ENCODE results near the gene RAB35. TPM values are rescaled to one million over a fixed set of nuclear protein-coding genes. Genes with fewer than 3 reads are reported as not detected.

RAB35 gene
- total and polyA plus RNA-seq, 7 donors = 17.5 to 43.0 (median 24.6) TPM

GRCh38 chr12:120138366-120138765 is 21.8 kb upstream of the RAB35 start:
- peaks cover 72 to 100% (median 93%) of the 10 kb centered on the region in 4 donors for H3K36me3 ChIP-seq
- WGBS, 2 donors = 96% methylated on average over 9 of the region's 9 CpGs
- TF ChIP-seq CTCF (IDR thresholded peaks at IDR 0.05) (no peak), EP300 (IDR thresholded peaks at IDR 0.05) (no peak), POLR2A (IDR thresholded peaks at IDR 0.05) (no peak), POLR2AphosphoS5 (IDR thresholded peaks at IDR 0.05) (no peak)

GRCh38 chr12:120137833-120138232 is 21.3 kb upstream of the RAB35 start:
- H3K9me3 ChIP-seq = no peaks in the 10 kb centered on the region
- H3K4me3 ChIP-seq = no peak overlapping the region
- peaks cover 0 to 6% (median 0%) of the 10 kb centered on the region in 4 donors for H3K4me1 ChIP-seq
- 89 to 95% methylated on average over 11 of the region's 11 CpGs for WGBS, 2 donors
- H3K27me3 ChIP-seq = no peaks in the 10 kb centered on the region
- no peak for TF ChIP-seq POLR2A (IDR thresholded peaks at IDR 0.05)
- no peak for TF ChIP-seq POLR2AphosphoS5 (IDR thresholded peaks at IDR 0.05)
- TF ChIP-seq EP300 (IDR thresholded peaks at IDR 0.05) = no peak
- no peak for TF ChIP-seq CTCF (IDR thresholded peaks at IDR 0.05)
- peaks cover 73 to 100% (median 95%) of the 10 kb centered on the region in 4 donors for H3K36me3 ChIP-seq
- no peak for DNase-seq
- intact Hi-C loops (cut with DNase I) = no loop called here
- H3K27ac ChIP-seq = no peak overlapping the region

More at GRCh38 chr12:120138366-120138765, 21.8 kb upstream of the RAB35 start:
- H3K9me3 ChIP-seq = no peaks in the 10 kb centered on the region
- H3K4me1 ChIP-seq = peaks cover 0 to 6% (median 0%) of the 10 kb centered on the region in 4 donors
- intact Hi-C loops (cut with DNase I) = no loop called here
- H3K27ac ChIP-seq = no peak overlapping the region
- H3K4me3 ChIP-seq = no peak overlapping the region
- H3K27me3 ChIP-seq = no peaks in the 10 kb centered on the region
- no peak for DNase-seq

GRCh38 chr12:120136093-120136770 is 19.7 kb upstream of the RAB35 start:
- Histone ChIP-seq H3K27me3 (no peaks in the 10 kb centered on the region), H3K27ac (no peak overlapping the region), H3K9me3 (no peaks in the 10 kb centered on the region), H3K36me3 (peaks cover 70 to 100% (median 96%) of the 10 kb centered on the region in 4 donors), H3K4me1 (peaks cover 0 to 6% (median 0%) of the 10 kb centered on the region in 4 donors), H3K4me3 (no peak overlapping the region)
- 87 to 92% methylated on average over 11 of the region's 11 CpGs for WGBS, 2 donors
- DNase-seq = no peak
- intact Hi-C loops (cut with DNase I) = no loop called here
- TF ChIP-seq POLR2A (IDR thresholded peaks at IDR 0.05) (no peak), EP300 (IDR thresholded peaks at IDR 0.05) (no peak), POLR2AphosphoS5 (IDR thresholded peaks at IDR 0.05) (no peak), CTCF (IDR thresholded peaks at IDR 0.05) (no peak)

GRCh38 chr12:120134307-120134980 is 17.9 kb upstream of the RAB35 start:
- 98% methylated on average over 20 of the region's 20 CpGs for WGBS, 2 donors
- intact Hi-C loops (cut with DNase I) = no loop called here
- H3K9me3 ChIP-seq = no peaks in the 10 kb centered on the region
- DNase-seq = no peak
- TF ChIP-seq POLR2AphosphoS5 (IDR thresholded peaks at IDR 0.05) = no peak
- no peak for TF ChIP-seq POLR2A (IDR thresholded peaks at IDR 0.05)
- no peak for TF ChIP-seq EP300 (IDR thresholded peaks at IDR 0.05)
- no peak for TF ChIP-seq CTCF (IDR thresholded peaks at IDR 0.05)
- no peaks in the 10 kb centered on the region for H3K4me1 ChIP-seq
- no peak overlapping the region for H3K27ac ChIP-seq
- H3K27me3 ChIP-seq = no peaks in the 10 kb centered on the region
- no peak overlapping the region for H3K4me3 ChIP-seq
- peaks cover 76 to 100% (median 96%) of the 10 kb centered on the region in 4 donors for H3K36me3 ChIP-seq

All from sigmoid colon (tissue), 7 donors.